ENCODE results near the gene GTF2A2. TPM values are rescaled to one million over a fixed set of nuclear protein-coding genes. Genes with fewer than 3 reads are reported as not detected.

GTF2A2 gene
- total RNA-seq, 1 experiment from 2014 or later: 175 TPM

GRCh38 chr15:59649603-59650002 is 7.7 kb downstream of the GTF2A2 start:
- Histone ChIP-seq H3K9me3 (ENCODE audit: control insufficient read depth in 1 of 2, insufficient read depth in 1 of 2, low read depth in 1 of 2, low read length in 2 of 2) (no peaks in the 10 kb centered on the region), H2AFZ (ENCODE audit: low read depth, low read length, poor library complexity, severe bottlenecking) (no peak overlapping the region), H3K36me3 (ENCODE audit: control insufficient read depth in 1 of 2, insufficient read depth in 2 of 2, low read length in 2 of 2) (peaks cover 21% of the 10 kb centered on the region in 2 experiments; a peak in 3 of 4 replicates), H3K27ac (ENCODE audit: low read depth, low read length) (no peak overlapping the region), H3K9me2 (ENCODE audit: insufficient read depth) (no peaks in the 10 kb centered on the region), H3K27me3 (ENCODE audit: insufficient read depth, low read length) (no peaks in the 10 kb centered on the region), H3K9ac (ENCODE audit: low read length) (no peak overlapping the region), H3K4me3 (replicated peaks in 1 of 2; ENCODE audit: low read depth in 1 of 2, low read length in 2 of 2) (no peak overlapping the region), H3K4me2 (ENCODE audit: low read length) (no peak overlapping the region), H3K4me1 (ENCODE audit: control insufficient read depth in 1 of 2, insufficient read depth in 2 of 2, low read length in 2 of 2) (no peaks in the 10 kb centered on the region), H3K79me2 (ENCODE audit: insufficient read depth, low read length) (peaks cover 75% of the 10 kb centered on the region), H4K20me1 (ENCODE audit: insufficient read depth) (no peaks in the 10 kb centered on the region)
- RAD21 ChIA-PET (ENCODE audit: low non-redundant PET in 1 of 2, low total read pairs in 2 of 2, uncharacterized antibody in 2 of 2, unreplicated experiment in 2 of 2): no interaction called here
- POLR2A ChIA-PET: no interaction called here
- CTCF ChIA-PET: no interaction called here
- no peak for TF ChIP-seq JUND (IDR thresholded peaks at IDR 0.05)
- TF ChIP-seq SRF (IDR thresholded peaks at IDR 0.05; ENCODE audit: low read depth): no peak
- TF ChIP-seq CBX3 (IDR thresholded peaks at IDR 0.05; ENCODE audit: low read depth): no peak
- no peak for TF ChIP-seq SP1 (IDR thresholded peaks at IDR 0.05; ENCODE audit: low read depth)
- TF ChIP-seq TCF7L2 (IDR thresholded peaks at IDR 0.05; ENCODE audit: borderline replicate concordance, extremely low read depth, insufficient read depth, insufficient read length): no peak
- no peak for TF ChIP-seq ELF1 (IDR thresholded peaks at IDR 0.05; ENCODE audit: borderline replicate concordance, low read depth)
- DNase-seq (ENCODE audit: low read depth, low spot score) (no peak), ATAC-seq (no peak)
- no TSS peak for BruUV-seq (replicated peaks)
- intact Hi-C loops (cut with micrococcal nuclease): no loop called here

- Histone ChIP-seq H3K79me2 (ENCODE audit: insufficient read depth, low read length) (peaks cover 59% of the 10 kb centered on the region), H3K27me3 (ENCODE audit: insufficient read depth, low read length) (no peaks in the 10 kb centered on the region), H2AFZ (ENCODE audit: low read depth, low read length, poor library complexity, severe bottlenecking) (no peak overlapping the region), H4K20me1 (ENCODE audit: insufficient read depth) (no peaks in the 10 kb centered on the region), H3K36me3 (ENCODE audit: control insufficient read depth in 1 of 2, insufficient read depth in 2 of 2, low read length in 2 of 2) (peaks cover 18 to 22% of the 10 kb centered on the region in 2 experiments), H3K27ac (ENCODE audit: low read depth, low read length) (no peak overlapping the region), H3K4me3 (replicated peaks in 1 of 2; ENCODE audit: low read depth in 1 of 2, low read length in 2 of 2) (no peak overlapping the region), H3K4me2 (ENCODE audit: low read length) (no peak overlapping the region), H3K9me3 (ENCODE audit: control insufficient read depth in 1 of 2, insufficient read depth in 1 of 2, low read depth in 1 of 2, low read length in 2 of 2) (no peaks in the 10 kb centered on the region), H3K9me2 (ENCODE audit: insufficient read depth) (no peaks in the 10 kb centered on the region), H3K9ac (ENCODE audit: low read length) (no peak overlapping the region), H3K4me1 (ENCODE audit: control insufficient read depth in 1 of 2, insufficient read depth in 2 of 2, low read length in 2 of 2) (no peaks in the 10 kb centered on the region)
- ATAC-seq: no peak
- ChIA-PET POLR2A (no interaction called here), CTCF (no interaction called here), RAD21 (ENCODE audit: low non-redundant PET in 1 of 2, low total read pairs in 2 of 2, uncharacterized antibody in 2 of 2, unreplicated experiment in 2 of 2) (no interaction called here)
- no TSS peak for BruUV-seq (replicated peaks)
- TF ChIP-seq SP1 (IDR thresholded peaks at IDR 0.05; ENCODE audit: low read depth) (no peak), CTCF (IDR thresholded peaks at IDR 0.05 in 2 of 3, conservative IDR thresholded peaks at IDR 0.05 in 1 of 3; ENCODE audit: borderline replicate concordance in 1 of 3, insufficient read depth in 1 of 3, low read depth in 2 of 3, low read length in 2 of 3) (no peak), ZNF274 (IDR thresholded peaks at IDR 0.05; ENCODE audit: low read depth, low read length) (no peak), YY1 (IDR thresholded peaks at IDR 0.05; ENCODE audit: extremely low read depth, insufficient replicate concordance, low read depth, low read length) (no peak), EZH2phosphoT487 (IDR thresholded peaks at IDR 0.05; ENCODE audit: borderline replicate concordance) (no peak)
- DNase-seq (ENCODE audit: low read depth, low spot score): no peak
- intact Hi-C loops (cut with micrococcal nuclease): no loop called here
These were observed 10.2 kb downstream of the GTF2A2 start for GRCh38 chr15:59647085-59647484.
